CD14-positive monocyte (primary cell): ENCODE measurements around the gene ANKRD66. TPM values are rescaled to one million over a fixed set of nuclear protein-coding genes. Genes with fewer than 3 reads are reported as not detected.

Source experiments
- DNase-seq, 3 donors: peaks; one replicate each; pipeline ENCODE4 v3.0.0-alpha.2; 2011 to 2022
- H2AFZ ChIP-seq: 2 replicates; pipeline ENCODE4 v1.6.0; 2012; ENCODE audit warnings: mild to moderate bottlenecking, low read depth, low read length, inconsistent platforms; ENCODE audit not compliant: insufficient read depth, poor library complexity, severe bottlenecking
- H3K27ac ChIP-seq, 2 donors: 1 replicate in 1 of 2; 2 replicates in 1 of 2; pipeline ENCODE4 v1.5.1; 2012 to 2013; ENCODE audit warnings: low read length in 2 of 2, control low read depth in 1 of 2, inconsistent platforms in 1 of 2, low read depth in 1 of 2, mild to moderate bottlenecking in 1 of 2
- H3K27me3 ChIP-seq, 2 donors: one replicate each; pipeline versions ENCODE4 v1.6.0 to v1.6.1; 2011 to 2013; ENCODE audit warnings: low read length in 2 of 2; ENCODE audit not compliant: control insufficient read depth in 2 of 2, insufficient read depth in 2 of 2
- H3K36me3 ChIP-seq, 2 donors: replicated peaks in 1 of 2; 1 replicate in 1 of 2; 2 replicates in 1 of 2; pipeline versions ENCODE4 v1.5.1 to v1.6.1; 2012 to 2013; ENCODE audit warnings: low read length in 2 of 2, control low read depth in 1 of 2, inconsistent platforms in 1 of 2, mild to moderate bottlenecking in 1 of 2; ENCODE audit not compliant: insufficient read depth in 2 of 2, control insufficient read depth in 1 of 2
- H3K4me1 ChIP-seq, 2 donors: 1 replicate in 1 of 2; 2 replicates in 1 of 2; pipeline versions ENCODE4 v1.5.1 to v1.6.1; 2012 to 2013; ENCODE audit warnings: low read length in 2 of 2, control low read depth in 1 of 2, inconsistent platforms in 1 of 2, mild to moderate bottlenecking in 1 of 2, moderate library complexity in 1 of 2; ENCODE audit not compliant: insufficient read depth in 2 of 2, control insufficient read depth in 1 of 2
- H3K4me2 ChIP-seq: replicated peaks from 2 replicates; pipeline ENCODE3; 2012; ENCODE audit warnings: low read length, moderate library complexity, mild to moderate bottlenecking; ENCODE audit not compliant: poor library complexity, severe bottlenecking; ENCODE audit errors: extremely low read depth
- H3K4me3 ChIP-seq, 3 experiments: fragments of 200-600 bp in 1 of 3; sonication (generic) in 1 of 3; replicated peaks in 1 of 3; 1 replicate in 2 of 3; 2 replicates in 1 of 3; pipeline ENCODE4 v1.5.1; 2011 to 2013; ENCODE audit warnings: low read length in 3 of 3, mild to moderate bottlenecking in 3 of 3, control low read depth in 2 of 3, low read depth in 2 of 3, inconsistent platforms in 1 of 3, moderate library complexity in 1 of 3
- H3K79me2 ChIP-seq: 2 replicates; pipeline ENCODE4 v1.6.0; 2012; ENCODE audit warnings: mild to moderate bottlenecking, control low read depth, inconsistent platforms, low read length, moderate library complexity; ENCODE audit not compliant: insufficient read depth
- H3K9ac ChIP-seq: 2 replicates; pipeline ENCODE4 v1.6.0; 2017; ENCODE audit warnings: low read length, mild to moderate bottlenecking; ENCODE audit not compliant: insufficient read depth, poor library complexity, severe bottlenecking
- H3K9me3 ChIP-seq, 2 donors: replicated peaks in 1 of 2; 1 replicate in 1 of 2; 2 replicates in 1 of 2; pipeline versions ENCODE4 v1.5.1 to v1.6.1; 2012 to 2013; ENCODE audit warnings: low read length in 2 of 2, control low read depth in 1 of 2; ENCODE audit not compliant: control insufficient read depth in 1 of 2, insufficient read depth in 1 of 2
- H4K20me1 ChIP-seq: 2 replicates; pipeline ENCODE4 v1.6.0; 2012; ENCODE audit warnings: mild to moderate bottlenecking, low read length, control low read depth, moderate library complexity; ENCODE audit not compliant: insufficient read depth
- H3K27ac Mint-ChIP-seq, 7 donors: one replicate each; pipeline ENCODE4 v1.8.0; 2020; ENCODE audit warnings: mild to moderate bottlenecking in 7 of 7, mixed read lengths in 7 of 7, moderate library complexity in 6 of 7, inconsistent platforms in 2 of 7
- H3K27me3 Mint-ChIP-seq, 3 donors: one replicate each; pipeline ENCODE4 v1.8.0; 2021 to 2022; ENCODE audit warnings: low read depth in 3 of 3, mild to moderate bottlenecking in 3 of 3, mixed read lengths in 3 of 3, moderate library complexity in 3 of 3, inconsistent platforms in 1 of 3
- H3K36me3 Mint-ChIP-seq, 2 donors: one replicate each; pipeline ENCODE4 v1.8.0; 2020; ENCODE audit warnings: mixed read lengths in 2 of 2, inconsistent platforms in 1 of 2, mild to moderate bottlenecking in 1 of 2
- H3K4me1 Mint-ChIP-seq: one replicate; pipeline ENCODE4 v1.8.0; 2020; ENCODE audit warnings: mild to moderate bottlenecking, mixed read lengths
- H3K4me3 Mint-ChIP-seq, 2 donors: one replicate each; pipeline ENCODE4 v1.8.0; 2020; ENCODE audit warnings: mild to moderate bottlenecking in 2 of 2, mixed read lengths in 2 of 2, moderate library complexity in 1 of 2
- H3K9me3 Mint-ChIP-seq, 7 donors: one replicate each; pipeline ENCODE4 v1.8.0; 2020 to 2022; ENCODE audit warnings: mixed read lengths in 7 of 7, mild to moderate bottlenecking in 6 of 7, moderate library complexity in 6 of 7, inconsistent platforms in 2 of 7
- CTCF ChIP-seq: fragments of 200-600 bp; IDR thresholded peaks from one replicate; pipeline ENCODE4 v1.8.0; 2022; ENCODE audit warnings: antibody characterized with exemption, mild to moderate bottlenecking
- WGBS: methylation state at CpG from one replicate; pipeline ENCODE4 v1.1.5; 2013; ENCODE audit warnings: missing lambda C conversion rate; ENCODE audit not compliant: insufficient coverage; 5-methylcytosine and 5-hydroxymethylcytosine counted together
- intact Hi-C, 2 donors: fragments of 100-400 bp; cut with micrococcal nuclease; formaldehyde crosslinking; loops; one replicate each; pipeline versions ENCODE4 v1.15.0 to v1.15.1; 2023
- polyA plus RNA-seq, 3 donors: library from polyadenylated mRNA; depleted of rRNA in 1 of 3; unstranded in 2 of 3; stranded (reverse) in 1 of 3; fragments of 300-500 nt in 2 of 3; fragments of >200 nt in 1 of 3; fragmentation: Illumina TruSeq in 2 of 3; gene quantifications; 1 replicate in 2 of 3; 2 replicates in 1 of 3; pipeline ENCODE4 v1.2.3, GENCODE V29; 2012 to 2021

Gene ANKRD66
- polyA plus RNA-seq, 3 donors = not detected

- H3K27me3 Mint-ChIP-seq = peaks cover 0 to 5% (median 3%) of the 10 kb centered on the region in 3 donors
- no peak for DNase-seq
- no peaks in the 10 kb centered on the region for H3K36me3 Mint-ChIP-seq
- 100% methylated on average over 1 of the region's 5 CpGs for whole genome bisulfite sequencing
- Histone ChIP-seq H3K36me3 (no peaks in the 10 kb centered on the region), H3K79me2 (no peaks in the 10 kb centered on the region), H4K20me1 (no peaks in the 10 kb centered on the region), H2AFZ (no peak overlapping the region), H3K27me3 (no peaks in the 10 kb centered on the region), H3K4me2 (no peak overlapping the region), H3K4me3 (no peak overlapping the region), H3K27ac (no peak overlapping the region), H3K4me1 (no peaks in the 10 kb centered on the region), H3K9me3 (no peaks in the 10 kb centered on the region), H3K9ac (no peak overlapping the region)
- intact Hi-C loops = no loop called here
- no peaks in the 10 kb centered on the region for H3K9me3 Mint-ChIP-seq
- no peak for TF ChIP-seq CTCF
- H3K4me1 Mint-ChIP-seq = peaks cover 1% of the 10 kb centered on the region
- no peak overlapping the region for H3K4me3 Mint-ChIP-seq
- no peak overlapping the region for H3K27ac Mint-ChIP-seq
Measured at GRCh38 chr6:46787871-46788540, 41.3 kb downstream of the ANKRD66 start.

GRCh38 chr6:46788791-46789190, 42.1 kb downstream of the ANKRD66 start:
- no peaks in the 10 kb centered on the region for H3K4me1 ChIP-seq
- H3K4me2 ChIP-seq = no peak overlapping the region
- no peak overlapping the region for H3K27ac ChIP-seq
- H3K27ac Mint-ChIP-seq = no peak overlapping the region
- intact Hi-C loops = no loop called here
- no peaks in the 10 kb centered on the region for H3K27me3 ChIP-seq
- no peak overlapping the region for H3K4me3 Mint-ChIP-seq
- H3K27me3 Mint-ChIP-seq = peaks cover 0 to 3% (median 1%) of the 10 kb centered on the region in 3 donors
- H3K4me3 ChIP-seq = no peak overlapping the region
- TF ChIP-seq CTCF = no peak
- H4K20me1 ChIP-seq = no peaks in the 10 kb centered on the region
- peaks cover 1% of the 10 kb centered on the region for H3K4me1 Mint-ChIP-seq
- 100% methylated on average over 1 of the region's 3 CpGs for WGBS
- no peak for DNase-seq
- no peak overlapping the region for H3K9ac ChIP-seq
- H3K9me3 Mint-ChIP-seq = no peaks in the 10 kb centered on the region
- no peaks in the 10 kb centered on the region for H3K79me2 ChIP-seq
- H3K36me3 Mint-ChIP-seq = no peaks in the 10 kb centered on the region
- H3K9me3 ChIP-seq = no peaks in the 10 kb centered on the region
- H3K36me3 ChIP-seq = no peaks in the 10 kb centered on the region
- H2AFZ ChIP-seq = no peak overlapping the region
